Peyer's patch (tissue), 4 donors: ENCODE measurements around the gene KCNQ2.

Experiments used
- CTCF ChIP-seq, 6 experiments: fragments of 450-650 bp in 4 of 6; fragments of 200-600 bp in 2 of 6; sonication (generic) in 1 of 6; IDR thresholded peaks; one replicate each; pipeline ENCODE4 v1.5.1; 2017 to 2019; ENCODE audit warnings: antibody characterized with exemption in 6 of 6, mild to moderate bottlenecking in 3 of 6, moderate library complexity in 1 of 6
- POLR2A ChIP-seq, 2 donors: fragments of 450-650 bp; IDR thresholded peaks; one replicate each; pipeline ENCODE4 v1.5.1; 2017; ENCODE audit warnings: antibody characterized with exemption in 2 of 2, mild to moderate bottlenecking in 2 of 2, moderate library complexity in 2 of 2

DNA sequence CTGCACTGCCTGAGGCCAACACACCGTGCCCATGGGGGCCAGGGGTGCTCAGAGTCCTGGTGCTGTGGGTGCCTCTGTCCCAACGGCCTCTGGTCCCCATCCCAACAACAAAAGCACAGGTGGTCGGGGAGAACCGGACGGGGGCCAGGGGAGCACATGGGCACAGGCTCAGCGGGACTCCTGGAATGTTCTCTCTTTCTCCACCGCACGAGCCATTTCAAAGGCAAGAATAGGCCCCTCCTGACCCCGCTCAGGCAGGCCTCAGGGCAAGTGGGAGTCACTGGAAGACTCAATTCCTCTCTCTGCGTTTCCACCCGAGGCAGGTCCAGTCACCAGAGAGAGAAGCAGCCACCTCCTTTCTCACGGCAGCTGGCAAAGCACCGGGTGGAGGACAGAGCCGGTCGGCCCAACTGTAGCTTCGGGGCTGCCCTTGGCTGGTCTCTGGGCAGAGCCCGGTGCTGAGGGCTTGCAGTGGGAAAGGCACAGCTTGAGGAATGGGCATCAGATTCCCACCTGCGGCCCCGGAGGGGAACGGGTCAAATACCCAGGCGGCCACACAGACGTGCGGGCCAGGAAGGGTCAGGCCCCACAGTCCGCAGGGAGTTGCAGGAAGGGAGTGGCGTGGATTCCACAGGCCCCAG lies 55.2 kb downstream of the KCNQ2 start:
- TF ChIP-seq CTCF (IDR thresholded peaks at IDR 0.05) (no peak), POLR2A (IDR thresholded peaks at IDR 0.05) (no peak)
